Activated CD4-positive, alpha-beta memory T cell treated with anti-CD3 and anti-CD28 coated beads, Interleukin-2, amount 10 ng/mL, durations not matched to agents 7 days and 5 days (primary cell): ENCODE data around the gene PRTG. TPM values are rescaled to one million over a fixed set of nuclear protein-coding genes. Genes with fewer than 3 reads are reported as not detected.
"Not testable (repeated sequence)": the region's sequence is repeated elsewhere in the genome, so short reads cannot be mapped to it uniquely, and the experiment has no call there.

Experiments
- CTCF ChIA-PET: fragments of 350-600 bp; sonication (Branson Sonifier 250); formaldehyde crosslinking; loops from one replicate; lab custom pipeline; 2021; ENCODE audit warnings: antibody characterized with exemption, inconsistent platforms; lab: Charles Lee
- POLR2A ChIA-PET: fragments of 350-600 bp; sonication (Branson Sonifier 250); formaldehyde crosslinking; loops from one replicate; lab custom pipeline; 2021; ENCODE audit warnings: antibody characterized with exemption; lab: Charles Lee
- DNase-seq: peaks from one replicate; pipeline ENCODE4 v3.0.0-alpha.2; 2020
- H3K27ac Mint-ChIP-seq: one replicate; pipeline ENCODE4 v1.8.0; 2021; ENCODE audit warnings: mild to moderate bottlenecking, mixed read lengths
- H3K27me3 Mint-ChIP-seq: one replicate; pipeline ENCODE4 v1.8.0; 2021; ENCODE audit warnings: mixed read lengths
- H3K36me3 Mint-ChIP-seq: one replicate; pipeline ENCODE4 v1.8.0; 2021; ENCODE audit warnings: low read depth, mixed read lengths
- H3K4me1 Mint-ChIP-seq: one replicate; pipeline ENCODE4 v1.8.0; 2021; ENCODE audit warnings: mixed read lengths
- H3K4me3 Mint-ChIP-seq: one replicate; pipeline ENCODE4 v1.8.0; 2021; ENCODE audit warnings: mild to moderate bottlenecking, mixed read lengths
- H3K9me3 Mint-ChIP-seq: one replicate; pipeline ENCODE4 v1.8.0; 2021; ENCODE audit warnings: mixed read lengths
- total RNA-seq, 2 experiments: library from RNA; stranded (reverse); gene quantifications; one replicate each; pipeline ENCODE4 v1.2.3, GENCODE V29; 2021

The PRTG gene, protein sequence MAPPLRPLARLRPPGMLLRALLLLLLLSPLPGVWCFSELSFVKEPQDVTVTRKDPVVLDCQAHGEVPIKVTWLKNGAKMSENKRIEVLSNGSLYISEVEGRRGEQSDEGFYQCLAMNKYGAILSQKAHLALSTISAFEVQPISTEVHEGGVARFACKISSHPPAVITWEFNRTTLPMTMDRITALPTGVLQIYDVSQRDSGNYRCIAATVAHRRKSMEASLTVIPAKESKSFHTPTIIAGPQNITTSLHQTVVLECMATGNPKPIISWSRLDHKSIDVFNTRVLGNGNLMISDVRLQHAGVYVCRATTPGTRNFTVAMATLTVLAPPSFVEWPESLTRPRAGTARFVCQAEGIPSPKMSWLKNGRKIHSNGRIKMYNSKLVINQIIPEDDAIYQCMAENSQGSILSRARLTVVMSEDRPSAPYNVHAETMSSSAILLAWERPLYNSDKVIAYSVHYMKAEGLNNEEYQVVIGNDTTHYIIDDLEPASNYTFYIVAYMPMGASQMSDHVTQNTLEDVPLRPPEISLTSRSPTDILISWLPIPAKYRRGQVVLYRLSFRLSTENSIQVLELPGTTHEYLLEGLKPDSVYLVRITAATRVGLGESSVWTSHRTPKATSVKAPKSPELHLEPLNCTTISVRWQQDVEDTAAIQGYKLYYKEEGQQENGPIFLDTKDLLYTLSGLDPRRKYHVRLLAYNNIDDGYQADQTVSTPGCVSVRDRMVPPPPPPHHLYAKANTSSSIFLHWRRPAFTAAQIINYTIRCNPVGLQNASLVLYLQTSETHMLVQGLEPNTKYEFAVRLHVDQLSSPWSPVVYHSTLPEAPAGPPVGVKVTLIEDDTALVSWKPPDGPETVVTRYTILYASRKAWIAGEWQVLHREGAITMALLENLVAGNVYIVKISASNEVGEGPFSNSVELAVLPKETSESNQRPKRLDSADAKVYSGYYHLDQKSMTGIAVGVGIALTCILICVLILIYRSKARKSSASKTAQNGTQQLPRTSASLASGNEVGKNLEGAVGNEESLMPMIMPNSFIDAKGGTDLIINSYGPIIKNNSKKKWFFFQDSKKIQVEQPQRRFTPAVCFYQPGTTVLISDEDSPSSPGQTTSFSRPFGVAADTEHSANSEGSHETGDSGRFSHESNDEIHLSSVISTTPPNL
- total RNA-seq = not detected

GRCh38 chr15:55742927-55743728 lies at the start of gene PRTG:
Gene PRTG, minus strand, starts transcription at chr15:55743152. Its CDS starts 221 bp downstream, at chr15:55742931.
- DNase-seq = no peak

DNA sequence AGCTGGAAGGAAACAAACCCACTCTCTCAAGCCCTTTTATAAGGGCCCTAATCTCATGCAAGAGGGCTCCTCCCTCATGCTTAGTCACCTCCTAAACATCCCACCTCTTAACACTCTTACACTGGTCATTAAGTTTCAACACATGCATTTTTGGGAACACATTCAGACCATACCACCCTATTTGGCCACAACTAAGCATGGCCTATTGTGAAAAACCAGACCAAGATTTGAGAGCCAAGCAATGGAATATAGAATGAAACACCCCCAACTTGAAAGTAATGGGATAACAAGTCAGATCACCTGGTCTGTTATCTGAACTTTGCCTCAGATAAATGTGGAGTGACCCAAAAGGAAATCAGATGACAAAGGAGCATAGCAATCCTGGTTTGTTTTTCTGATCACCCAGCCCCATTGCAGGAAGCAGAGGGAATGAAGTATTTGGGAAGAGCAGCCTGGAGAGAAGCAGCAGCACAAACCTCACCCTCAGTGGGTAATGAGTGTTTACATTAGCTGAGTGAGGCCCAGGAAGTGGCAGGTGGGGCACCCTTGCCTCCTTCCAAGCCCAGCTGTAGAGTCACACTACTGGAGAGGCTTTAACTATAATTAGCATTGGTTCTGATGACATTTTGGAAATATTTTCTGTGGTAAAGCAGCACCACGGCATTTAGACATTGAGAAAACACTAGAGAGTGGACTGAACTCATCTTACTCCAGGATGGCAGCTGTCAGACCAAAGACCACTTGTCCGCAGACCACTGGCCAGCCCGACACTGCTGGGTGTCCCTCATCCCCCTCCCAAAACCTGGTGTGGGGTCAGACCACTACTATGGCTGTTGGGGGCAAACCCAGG lies 48.8 kb upstream of the PRTG start:
- peaks cover 11% of the 10 kb centered on the region for H3K27me3 Mint-ChIP-seq
- H3K9me3 Mint-ChIP-seq = peaks cover 13% of the 10 kb centered on the region
- ChIA-PET CTCF (interaction anchor here (0.9 kb wide), 1 partner anchor 56 kb away, joined by 5 read pairs; no protein-coding TSS in a partner anchor), POLR2A (no interaction called here)
- H3K36me3 Mint-ChIP-seq = no peaks in the 10 kb centered on the region
- H3K4me1 Mint-ChIP-seq = peaks cover 1% of the 10 kb centered on the region
- no peak overlapping the region for H3K27ac Mint-ChIP-seq
- DNase-seq = no peak
- no peak overlapping the region for H3K4me3 Mint-ChIP-seq

More at GRCh38 chr15:55742927-55743728, at the start of gene PRTG:
- ChIA-PET CTCF (no interaction called here), POLR2A (no interaction called here)
- Mint-ChIP-seq H3K36me3 (no peaks in the 10 kb centered on the region), H3K27ac (no peak within 1 kb of the TSS), H3K4me3 (peak within 1 kb of the TSS; percentile 52), H3K4me1 (peaks cover 3% of the 10 kb centered on the region), H3K9me3 (no peaks in the 10 kb centered on the region), H3K27me3 (peaks cover 31% of the 10 kb centered on the region)

DNA sequence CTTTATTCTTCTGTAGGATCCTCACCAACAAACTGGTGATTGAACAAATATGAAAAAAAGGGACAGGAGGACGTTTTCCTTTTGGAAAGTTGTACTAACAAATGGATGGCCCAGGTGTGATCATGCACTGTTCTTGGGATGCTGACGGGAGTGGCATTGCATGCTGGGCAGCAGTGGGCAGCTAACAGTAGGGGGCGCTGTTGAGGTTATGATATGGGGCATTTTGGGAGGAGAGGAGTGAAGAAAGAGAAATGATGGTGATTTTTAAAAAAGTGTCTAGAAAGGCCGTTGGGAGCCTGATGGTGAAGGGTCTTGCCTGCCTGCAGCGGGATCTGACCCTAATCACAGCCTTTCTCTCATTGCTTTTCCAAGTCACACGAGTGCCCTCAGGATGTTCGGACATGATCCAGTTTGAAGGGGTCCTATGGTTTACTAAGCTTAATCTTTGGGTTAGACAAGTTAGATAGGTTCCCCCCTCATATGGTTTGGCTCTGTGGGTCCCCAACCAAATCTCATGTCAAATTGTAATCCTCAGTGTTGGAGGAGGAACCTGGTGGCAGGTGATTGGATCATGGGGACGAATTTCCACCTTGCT lies 46.2 kb upstream of the PRTG start:
- peaks cover 1% of the 10 kb centered on the region for H3K4me1 Mint-ChIP-seq
- H3K4me3 Mint-ChIP-seq = no peak overlapping the region

DNA sequence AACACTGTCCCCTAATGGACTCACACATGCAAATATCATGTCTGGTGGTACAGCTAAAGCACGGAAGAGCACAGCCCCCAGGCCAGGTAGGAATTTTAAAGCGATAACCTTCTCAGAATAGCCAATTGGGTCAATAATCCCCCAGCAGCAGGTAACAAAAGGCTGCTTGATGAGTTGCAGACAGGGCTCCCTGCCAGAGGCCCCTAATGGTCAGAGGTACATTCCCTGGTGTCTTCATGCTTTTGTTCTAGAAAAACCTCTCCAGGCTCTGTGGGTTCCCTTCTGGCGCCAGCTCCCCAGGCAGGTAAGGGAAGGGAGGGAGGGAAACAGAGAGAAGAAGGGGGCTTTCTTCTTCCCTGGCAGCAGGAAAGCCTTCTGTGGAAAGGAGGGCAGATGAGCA lies 43.4 kb upstream of the PRTG start:
- Mint-ChIP-seq H3K4me3 (no peak overlapping the region), H3K4me1 (no peaks in the 10 kb centered on the region), H3K27ac (no peak overlapping the region), H3K27me3 (peaks cover 3% of the 10 kb centered on the region), H3K36me3 (no peaks in the 10 kb centered on the region), H3K9me3 (peaks cover 2% of the 10 kb centered on the region)
- no peak for DNase-seq
- ChIA-PET CTCF (interaction anchor here (0.7 kb wide), 1 partner anchor 23 kb away, joined by 5 read pairs; no protein-coding TSS in a partner anchor), POLR2A (no interaction called here)

More for the DNA sequence above, 46.2 kb upstream of the PRTG start:
- Mint-ChIP-seq H3K36me3 (no peaks in the 10 kb centered on the region), H3K27ac (no peak overlapping the region), H3K27me3 (no peaks in the 10 kb centered on the region), H3K9me3 (peaks cover 8% of the 10 kb centered on the region)
- POLR2A ChIA-PET = no interaction called here
- CTCF ChIA-PET = interaction anchor here (0.7 to 1.8 kb wide), 6 partner anchors 10 to 91 kb away, joined by 3 to 12 read pairs (median 3); no protein-coding TSS in a partner anchor
- DNase-seq = peak; percentile 64

DNA sequence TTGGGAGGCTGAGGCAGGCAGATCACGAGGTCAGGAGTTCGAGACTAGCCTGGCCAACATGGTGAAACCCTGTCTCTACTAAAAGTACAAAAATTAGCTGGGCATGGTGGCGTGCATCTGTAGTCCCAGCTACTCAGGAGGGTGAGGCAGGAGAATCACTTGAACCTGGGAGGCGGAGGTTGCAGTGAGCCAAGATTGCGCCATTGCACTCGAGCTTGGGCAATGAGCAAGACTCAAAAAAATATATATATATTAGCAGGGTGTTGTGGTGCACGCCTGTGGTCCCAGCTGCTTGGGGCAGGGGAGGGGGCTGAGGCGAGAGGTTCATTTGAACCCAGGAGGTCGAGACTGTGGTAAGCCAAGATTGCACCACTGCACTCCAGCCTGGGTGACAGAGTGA lies 42.6 kb upstream of the PRTG start:
- DNase-seq, H3K9me3 Mint-ChIP-seq, CTCF ChIA-PET, POLR2A ChIA-PET, H3K4me3 Mint-ChIP-seq, H3K27me3 Mint-ChIP-seq, H3K27ac Mint-ChIP-seq, H3K4me1 Mint-ChIP-seq, H3K36me3 Mint-ChIP-seq: not testable (repeated sequence)

- Mint-ChIP-seq H3K9me3 (no peaks in the 10 kb centered on the region), H3K4me1 (no peaks in the 10 kb centered on the region), H3K36me3 (no peaks in the 10 kb centered on the region), H3K27ac (no peak overlapping the region), H3K4me3 (no peak overlapping the region), H3K27me3 (peaks cover 7% of the 10 kb centered on the region)
- POLR2A ChIA-PET = no interaction called here
- DNase-seq = no peak
- CTCF ChIA-PET = interaction anchor here (1.3 kb wide), 1 partner anchor 10 kb away, joined by 6 read pairs; no protein-coding TSS in a partner anchor
Observed at GRCh38 chr15:55784286-55784685, 41.3 kb upstream of the PRTG start.

- ChIA-PET POLR2A (no interaction called here), CTCF (no interaction called here)
- Mint-ChIP-seq H3K9me3 (no peaks in the 10 kb centered on the region), H3K27ac (no peak overlapping the region), H3K36me3 (no peaks in the 10 kb centered on the region), H3K4me3 (no peak overlapping the region), H3K27me3 (peaks cover 15% of the 10 kb centered on the region), H3K4me1 (no peaks in the 10 kb centered on the region)
- no peak for DNase-seq
Observed at GRCh38 chr15:55782901-55783300, 39.9 kb upstream of the PRTG start.

DNA sequence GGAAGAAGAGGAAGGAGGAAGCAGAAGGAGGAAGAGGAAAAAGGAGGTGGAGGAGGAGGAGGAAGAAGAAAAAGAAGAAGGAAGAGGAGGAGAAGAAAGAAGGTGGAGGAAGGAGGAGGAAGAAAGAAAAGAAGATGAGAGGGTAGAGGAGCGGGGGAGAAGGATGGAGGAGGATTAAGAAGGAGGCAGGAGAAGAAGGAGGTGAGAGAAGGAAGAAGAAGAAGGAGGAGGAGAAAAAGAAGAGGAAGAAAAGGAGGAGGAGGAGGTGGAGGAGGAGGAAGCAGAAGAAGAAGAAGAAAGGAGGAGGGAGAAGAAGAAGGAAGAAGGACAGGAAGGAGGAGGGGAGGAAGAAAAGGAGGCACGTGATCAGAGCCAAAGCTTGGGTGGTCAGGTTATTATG lies 37.3 kb upstream of the PRTG start:
- DNase-seq = no peak
- POLR2A ChIA-PET = no interaction called here
- Mint-ChIP-seq H3K27me3 (peaks cover 20% of the 10 kb centered on the region), H3K27ac (no peak overlapping the region), H3K4me1 (no peaks in the 10 kb centered on the region), H3K4me3 (no peak overlapping the region), H3K9me3 (no peaks in the 10 kb centered on the region), H3K36me3 (no peaks in the 10 kb centered on the region)
- CTCF ChIA-PET = no interaction called here

GRCh38 chr15:55778932-55779331 lies 36.0 kb upstream of the PRTG start:
- ChIA-PET CTCF (interaction anchor here (1.0 kb wide), 1 partner anchor 10 kb away, joined by 3 read pairs; no protein-coding TSS in a partner anchor), POLR2A (no interaction called here)
- no peak for DNase-seq
- Mint-ChIP-seq H3K27ac (no peak overlapping the region), H3K27me3 (peaks cover 23% of the 10 kb centered on the region), H3K4me1 (no peaks in the 10 kb centered on the region), H3K9me3 (no peaks in the 10 kb centered on the region), H3K36me3 (no peaks in the 10 kb centered on the region), H3K4me3 (no peak overlapping the region)

DNA sequence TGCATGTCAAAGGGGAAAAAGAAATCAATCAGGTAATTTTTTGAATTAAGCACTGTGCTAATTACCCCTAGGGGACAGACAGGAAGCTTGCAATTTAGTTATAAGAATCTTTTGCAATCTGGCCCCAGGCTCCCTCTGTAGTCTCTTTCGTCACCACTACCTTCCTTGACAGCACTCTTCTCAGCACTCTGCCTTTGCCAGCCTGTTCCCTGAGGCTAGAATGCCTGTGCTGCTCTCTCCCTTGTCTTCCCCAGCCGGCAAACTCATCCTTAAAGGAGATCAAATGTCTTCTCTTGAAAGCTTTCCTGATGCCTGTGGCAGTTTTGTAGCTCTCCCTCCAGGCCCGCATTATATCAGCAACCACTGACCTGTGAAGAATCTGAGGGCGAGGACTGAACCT lies 32.4 kb upstream of the PRTG start:
- ChIA-PET CTCF (interaction anchor here (0.8 to 2.9 kb wide), 11 partner anchors 9 to 341 kb away, joined by 3 to 8 read pairs (median 3); no protein-coding TSS in a partner anchor), POLR2A (no interaction called here)
- peaks cover 27% of the 10 kb centered on the region for H3K27me3 Mint-ChIP-seq
- H3K27ac Mint-ChIP-seq = no peak overlapping the region
- DNase-seq = no peak
- no peaks in the 10 kb centered on the region for H3K9me3 Mint-ChIP-seq
- no peaks in the 10 kb centered on the region for H3K36me3 Mint-ChIP-seq
- no peak overlapping the region for H3K4me3 Mint-ChIP-seq
- H3K4me1 Mint-ChIP-seq = no peaks in the 10 kb centered on the region
